ENCODE measurements around the gene FAM240B. TPM values are rescaled to one million over a fixed set of nuclear protein-coding genes. Genes with fewer than 3 reads are reported as not detected.

The FAM240B gene
- total RNA-seq, 2 donors from 2014 or later = not detected

GRCh38 chr9:38687389-38687842 lies 32.5 kb downstream of the FAM240B start:
- Histone ChIP-seq H3K36me3 (no peaks in the 10 kb centered on the region), H3K4me3 (peak overlapping the region; percentile 18), H3K9ac (ENCODE audit: low read depth in 2 of 2, low read length in 2 of 2) (no peak overlapping the region), H3K27me3 (no peaks in the 10 kb centered on the region), H3K9me3 (no peaks in the 10 kb centered on the region), H3K4me1 (no peaks in the 10 kb centered on the region), H3K27ac (no peak overlapping the region)
- TF ChIP-seq CTCF (IDR thresholded peaks at IDR 0.05) = no peak
- intact Hi-C loops (cut with DNase I) = no loop called here
- peak; percentile 81 for DNase-seq

- H3K4me1 ChIP-seq = no peaks in the 10 kb centered on the region
- H3K4me3 ChIP-seq = peak overlapping the region; percentile 18
- no peak for TF ChIP-seq CTCF (IDR thresholded peaks at IDR 0.05)
- H3K36me3 ChIP-seq = no peaks in the 10 kb centered on the region
- no peak overlapping the region for H3K27ac ChIP-seq
- no peak overlapping the region for H3K9ac ChIP-seq (ENCODE audit: low read depth in 2 of 2, low read length in 2 of 2)
- no peak for DNase-seq
- no peaks in the 10 kb centered on the region for H3K9me3 ChIP-seq
- intact Hi-C loops (cut with DNase I) = no loop called here
- H3K27me3 ChIP-seq = no peaks in the 10 kb centered on the region
Observed at GRCh38 chr9:38686933-38687332, 33.0 kb downstream of the FAM240B start.

GRCh38 chr9:38685535-38685934 lies 34.4 kb downstream of the FAM240B start:
- no peaks in the 10 kb centered on the region for H3K4me1 ChIP-seq
- TF ChIP-seq CTCF (IDR thresholded peaks at IDR 0.05) = no peak
- H3K4me3 ChIP-seq = no peak overlapping the region
- no peak for DNase-seq
- no peak overlapping the region for H3K9ac ChIP-seq (ENCODE audit: low read depth in 2 of 2, low read length in 2 of 2)
- H3K27me3 ChIP-seq = no peaks in the 10 kb centered on the region
- intact Hi-C loops (cut with DNase I) = no loop called here
- H3K27ac ChIP-seq = no peak overlapping the region
- H3K9me3 ChIP-seq = no peaks in the 10 kb centered on the region
- H3K36me3 ChIP-seq = no peaks in the 10 kb centered on the region

- no peaks in the 10 kb centered on the region for H3K27me3 ChIP-seq
- H3K9ac ChIP-seq (ENCODE audit: low read depth in 2 of 2, low read length in 2 of 2) = no peak overlapping the region
- H3K4me3 ChIP-seq = no peak overlapping the region
- no peak for TF ChIP-seq CTCF (IDR thresholded peaks at IDR 0.05)
- no peaks in the 10 kb centered on the region for H3K9me3 ChIP-seq
- H3K36me3 ChIP-seq = no peaks in the 10 kb centered on the region
- no peaks in the 10 kb centered on the region for H3K4me1 ChIP-seq
- intact Hi-C loops (cut with DNase I) = no loop called here
- no peak overlapping the region for H3K27ac ChIP-seq
- no peak for DNase-seq
Observed at GRCh38 chr9:38683336-38683735, 36.6 kb downstream of the FAM240B start.

GRCh38 chr9:38682713-38683112 lies 37.2 kb downstream of the FAM240B start:
- Histone ChIP-seq H3K27ac (no peak overlapping the region), H3K36me3 (no peaks in the 10 kb centered on the region), H3K9me3 (no peaks in the 10 kb centered on the region), H3K9ac (ENCODE audit: low read depth in 2 of 2, low read length in 2 of 2) (no peak overlapping the region), H3K27me3 (no peaks in the 10 kb centered on the region), H3K4me1 (no peaks in the 10 kb centered on the region), H3K4me3 (no peak overlapping the region)
- TF ChIP-seq CTCF (IDR thresholded peaks at IDR 0.05) = no peak
- intact Hi-C loops (cut with DNase I) = no loop called here
- no peak for DNase-seq
